MM.1S (cell line): ENCODE data around the gene SACS.

Source experiments
- DNase-seq: peaks from one replicate; pipeline ENCODE4 v3.0.0-alpha.2; 2015
- H2AFZ ChIP-seq: fragments of 300-600 bp; sonication (generic); 2 replicates; pipeline ENCODE4 v1.6.0; 2016; ENCODE audit warnings: antibody characterized with exemption, low read length
- H3F3A ChIP-seq: fragments of 300-600 bp; sonication (generic); 2 replicates; pipeline ENCODE4 v1.6.1; 2016; ENCODE audit warnings: mild to moderate bottlenecking, antibody characterized with exemption, low read length, moderate library complexity, mixed read lengths; ENCODE audit not compliant: insufficient read depth
- H3K27ac ChIP-seq: fragments of 300-600 bp; sonication (generic); 2 replicates; pipeline ENCODE4 v1.5.1; 2016; ENCODE audit warnings: mild to moderate bottlenecking, low read length
- H3K27me3 ChIP-seq: fragments of 300-600 bp; sonication (generic); replicated peaks from 2 replicates; pipeline ENCODE4 v1.6.0; 2016; ENCODE audit warnings: low read length; ENCODE audit not compliant: insufficient read depth
- H3K36me3 ChIP-seq: fragments of 300-600 bp; sonication (generic); replicated peaks from 2 replicates; pipeline ENCODE4 v1.6.1; 2016; ENCODE audit warnings: mild to moderate bottlenecking, low read length, mixed read lengths; ENCODE audit not compliant: insufficient read depth
- H3K4me1 ChIP-seq: fragments of 300-600 bp; sonication (generic); 2 replicates; pipeline ENCODE4 v1.6.1; 2016; ENCODE audit warnings: low read length, mixed read lengths
- H3K4me2 ChIP-seq: fragments of 300-600 bp; sonication (generic); 2 replicates; pipeline ENCODE4 v1.6.0; 2016; ENCODE audit warnings: low read depth, low read length
- H3K4me3 ChIP-seq: fragments of 300-600 bp; sonication (generic); 2 replicates; pipeline ENCODE4 v1.5.1; 2016; ENCODE audit warnings: low read length, mixed read lengths
- H3K79me2 ChIP-seq: fragments of 300-600 bp; sonication (generic); 2 replicates; pipeline ENCODE4 v1.6.1; 2016; ENCODE audit warnings: mixed run types, low read length, mixed read lengths
- H3K9ac ChIP-seq: fragments of 300-600 bp; sonication (generic); 2 replicates; pipeline ENCODE4 v1.6.1; 2016; ENCODE audit warnings: low read length, mixed read lengths
- H3K9me2 ChIP-seq: fragments of 300-600 bp; sonication (generic); replicated peaks from 2 replicates; pipeline ENCODE4 v1.6.1; 2016; ENCODE audit warnings: mild to moderate bottlenecking, low read length, mixed read lengths; ENCODE audit not compliant: insufficient read depth
- H3K9me3 ChIP-seq: fragments of 300-600 bp; sonication (generic); replicated peaks from 2 replicates; pipeline ENCODE4 v1.6.1; 2016; ENCODE audit warnings: mild to moderate bottlenecking, low read length, mixed read lengths; ENCODE audit not compliant: insufficient read depth
- H4K20me1 ChIP-seq: fragments of 300-600 bp; sonication (generic); 2 replicates; pipeline ENCODE4 v1.6.1; 2016; ENCODE audit warnings: mild to moderate bottlenecking, low read length, moderate library complexity, mixed read lengths; ENCODE audit not compliant: insufficient read depth
- CTCF ChIP-seq: fragments of 300-600 bp; sonication (generic); IDR thresholded peaks from 2 replicates; pipeline ENCODE4 v1.5.1; 2016; ENCODE audit warnings: antibody characterized with exemption, low read length, mixed read lengths
- EZH2 ChIP-seq: fragments of 300-600 bp; sonication (generic); optimal IDR thresholded peaks from 2 replicates; pipeline ENCODE3; 2017; ENCODE audit warnings: low read depth, mild to moderate bottlenecking, antibody characterized with exemption, low read length, mixed read lengths
- EZH2phosphoT487 ChIP-seq: fragments of 300-600 bp; sonication (generic); IDR thresholded peaks from 2 replicates; pipeline ENCODE4 v1.6.1; 2018; ENCODE audit warnings: antibody characterized with exemption, low read length

Gene SACS

GRCh38 chr13:23322353-23323336, 110.9 kb downstream of the SACS start:
- Histone ChIP-seq H3K9me3 (no peaks in the 10 kb centered on the region), H3K4me2 (no peak overlapping the region), H3K9me2 (no peaks in the 10 kb centered on the region), H3K27ac (no peak overlapping the region), H3K27me3 (no peaks in the 10 kb centered on the region), H3K4me1 (no peaks in the 10 kb centered on the region), H4K20me1 (no peaks in the 10 kb centered on the region), H2AFZ (no peak overlapping the region), H3K4me3 (no peak overlapping the region), H3F3A (no peaks in the 10 kb centered on the region), H3K36me3 (no peaks in the 10 kb centered on the region), H3K79me2 (no peaks in the 10 kb centered on the region), H3K9ac (no peak overlapping the region)
- DNase-seq: no peak
- TF ChIP-seq EZH2 (no peak), CTCF (no peak), EZH2phosphoT487 (no peak)

- Histone ChIP-seq H3K9ac (no peak overlapping the region), H3K27me3 (no peaks in the 10 kb centered on the region), H3K4me3 (peak overlapping the region; percentile 27; the same call in 1 of the 2 replicates), H3K4me1 (no peaks in the 10 kb centered on the region), H4K20me1 (no peaks in the 10 kb centered on the region), H3K36me3 (no peaks in the 10 kb centered on the region), H2AFZ (no peak overlapping the region), H3F3A (no peaks in the 10 kb centered on the region), H3K4me2 (peak overlapping the region; percentile 39; the same call in 1 of the 2 replicates), H3K27ac (no peak overlapping the region), H3K9me3 (no peaks in the 10 kb centered on the region), H3K79me2 (no peaks in the 10 kb centered on the region), H3K9me2 (no peaks in the 10 kb centered on the region)
- TF ChIP-seq EZH2phosphoT487 (no peak), EZH2 (no peak), CTCF (no peak)
- peak; percentile 10 for DNase-seq
Observed at GRCh38 chr13:23321535-23322241, 111.8 kb downstream of the SACS start.

- H3K4me3 ChIP-seq: peak overlapping the region; percentile 27; the same call in 1 of the 2 replicates
- H3K9me2 ChIP-seq: no peaks in the 10 kb centered on the region
- no peaks in the 10 kb centered on the region for H4K20me1 ChIP-seq
- peak overlapping the region; percentile 39 for H3K4me2 ChIP-seq
- H3K79me2 ChIP-seq: no peaks in the 10 kb centered on the region
- H3K9ac ChIP-seq: no peak overlapping the region
- no peak overlapping the region for H2AFZ ChIP-seq
- H3K9me3 ChIP-seq: no peaks in the 10 kb centered on the region
- no peaks in the 10 kb centered on the region for H3F3A ChIP-seq
- no peaks in the 10 kb centered on the region for H3K4me1 ChIP-seq
- no peaks in the 10 kb centered on the region for H3K36me3 ChIP-seq
- no peak for DNase-seq
- no peak overlapping the region for H3K27ac ChIP-seq
- TF ChIP-seq CTCF (no peak), EZH2phosphoT487 (no peak), EZH2 (no peak)
- no peaks in the 10 kb centered on the region for H3K27me3 ChIP-seq
Observed at GRCh38 chr13:23320926-23321534, 112.5 kb downstream of the SACS start.
